ENCODE results near the gene SSX2IP.
A peak's percentile ranks its signal among the peaks of the same experiment; 100 is the strongest.

DNA sequence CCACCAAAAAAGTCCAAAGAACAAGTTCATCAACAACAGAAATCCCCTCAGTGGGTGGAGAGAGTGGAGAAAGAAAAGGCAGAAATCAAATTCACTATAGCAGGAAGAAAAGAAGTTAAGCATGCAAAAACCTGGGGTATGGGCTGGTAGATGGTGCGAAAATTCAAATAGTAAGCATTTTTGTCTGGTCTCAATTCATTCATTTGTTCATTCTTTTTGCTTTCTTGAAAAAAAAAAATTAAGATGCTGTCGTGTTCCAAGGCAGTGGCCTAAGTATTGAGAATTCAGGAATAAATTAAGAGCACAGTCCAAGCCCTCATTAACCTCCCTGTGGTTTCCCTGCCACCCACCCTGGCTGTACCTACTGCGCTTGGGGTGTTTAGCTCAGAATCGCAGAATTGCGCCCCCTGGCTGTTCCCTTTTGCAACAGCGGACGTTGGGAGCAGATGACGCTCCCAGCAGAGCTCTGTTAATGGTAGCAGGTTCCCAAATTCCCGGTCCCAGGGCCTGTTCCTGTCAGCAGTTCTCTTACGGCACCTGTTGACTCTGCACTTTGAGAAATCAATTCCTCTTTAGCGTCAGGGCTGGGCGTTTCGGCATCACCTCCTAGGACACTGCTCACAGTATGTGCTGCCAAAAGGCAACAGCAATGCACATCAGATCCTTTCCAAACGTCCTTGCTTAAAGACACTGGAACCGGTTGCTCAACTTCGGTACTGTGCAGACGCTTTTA, 34.0 kb upstream of the SSX2IP start:
- TF ChIP-seq, protein P1, sequence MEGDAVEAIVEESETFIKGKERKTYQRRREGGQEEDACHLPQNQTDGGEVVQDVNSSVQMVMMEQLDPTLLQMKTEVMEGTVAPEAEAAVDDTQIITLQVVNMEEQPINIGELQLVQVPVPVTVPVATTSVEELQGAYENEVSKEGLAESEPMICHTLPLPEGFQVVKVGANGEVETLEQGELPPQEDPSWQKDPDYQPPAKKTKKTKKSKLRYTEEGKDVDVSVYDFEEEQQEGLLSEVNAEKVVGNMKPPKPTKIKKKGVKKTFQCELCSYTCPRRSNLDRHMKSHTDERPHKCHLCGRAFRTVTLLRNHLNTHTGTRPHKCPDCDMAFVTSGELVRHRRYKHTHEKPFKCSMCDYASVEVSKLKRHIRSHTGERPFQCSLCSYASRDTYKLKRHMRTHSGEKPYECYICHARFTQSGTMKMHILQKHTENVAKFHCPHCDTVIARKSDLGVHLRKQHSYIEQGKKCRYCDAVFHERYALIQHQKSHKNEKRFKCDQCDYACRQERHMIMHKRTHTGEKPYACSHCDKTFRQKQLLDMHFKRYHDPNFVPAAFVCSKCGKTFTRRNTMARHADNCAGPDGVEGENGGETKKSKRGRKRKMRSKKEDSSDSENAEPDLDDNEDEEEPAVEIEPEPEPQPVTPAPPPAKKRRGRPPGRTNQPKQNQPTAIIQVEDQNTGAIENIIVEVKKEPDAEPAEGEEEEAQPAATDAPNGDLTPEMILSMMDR (conservative IDR thresholded peaks at IDR 0.05; ENCODE audit: low read depth, low read length) = peak; percentile 64
- TF ChIP-seq EZH2 (IDR thresholded peaks at IDR 0.05; ENCODE audit: low read length, unreplicated experiment) = no peak
